HG02763 (cell line): ENCODE results near the gene KCNA10.
"Not testable (repeated sequence)": the region's sequence is repeated elsewhere in the genome, so short reads cannot be mapped to it uniquely, and the experiment has no call there.

Source experiments
- ATAC-seq: cut with Tn5 transposase; IDR thresholded peaks from one replicate; pipeline ENCODE4 v1.9.1; 2021; ENCODE audit warnings: mild to moderate bottlenecking, moderate library complexity; ENCODE audit not compliant: unreplicated experiment

Gene KCNA10

DNA sequence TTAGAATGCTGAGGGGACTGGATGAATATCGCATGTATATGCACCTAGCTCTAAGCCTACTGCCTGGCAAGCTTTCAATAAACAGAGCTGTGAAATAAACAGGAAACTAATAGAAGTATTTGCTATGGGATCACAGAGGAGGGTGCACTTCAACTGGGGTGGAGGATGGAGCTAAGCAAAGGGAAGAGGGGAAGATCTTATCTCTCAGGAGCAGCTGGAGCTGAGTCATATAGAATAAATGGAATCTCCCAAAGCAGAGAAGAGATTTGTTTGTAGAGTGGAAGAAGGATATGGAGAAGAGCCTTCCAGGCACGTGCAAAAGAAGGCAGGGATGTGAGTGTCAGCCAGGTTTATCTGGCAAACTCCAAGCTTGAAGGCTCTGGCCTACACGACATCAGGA, 17.0 kb upstream of the KCNA10 start:
- ATAC-seq, result no peak

DNA sequence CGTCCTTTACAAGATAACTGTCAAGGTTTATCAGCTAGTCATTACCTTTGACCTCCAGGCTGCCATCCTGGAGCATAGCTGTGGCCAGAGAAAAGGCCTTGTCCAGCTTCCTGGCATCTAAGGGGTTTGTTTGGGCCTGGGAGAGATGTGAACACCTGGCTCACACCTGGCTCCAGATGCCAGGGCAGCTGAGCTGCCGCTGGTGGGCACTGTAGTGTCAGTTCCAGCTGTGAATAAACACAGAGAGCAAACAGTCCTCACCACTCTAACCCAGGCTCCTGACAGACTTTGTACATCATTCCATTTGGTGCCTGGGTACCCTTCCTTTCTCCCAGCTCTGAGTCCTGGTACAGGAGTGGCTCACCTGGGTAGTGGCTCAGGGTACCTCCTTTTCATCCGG, 14.3 kb upstream of the KCNA10 start:
- no peak for ATAC-seq

DNA sequence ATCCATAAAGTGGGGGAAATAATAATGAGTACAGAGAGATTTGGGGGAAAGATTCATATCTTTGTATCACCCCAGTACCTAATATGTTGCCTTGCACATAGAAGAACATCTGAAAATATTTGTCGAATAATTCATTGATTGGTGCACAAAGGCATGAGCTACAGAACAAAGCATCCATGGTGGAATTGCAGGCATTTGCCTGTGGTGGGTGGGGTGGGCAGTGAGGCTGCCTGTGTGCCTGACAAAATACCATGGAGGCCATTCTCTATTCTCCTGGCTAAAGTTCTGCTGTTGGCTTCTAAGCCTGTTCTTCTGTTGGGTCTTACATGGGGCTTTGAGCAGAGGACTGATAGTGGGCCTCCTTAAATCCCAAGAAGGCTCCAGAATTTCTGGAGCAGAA, 10.0 kb upstream of the KCNA10 start:
- no peak for ATAC-seq

DNA sequence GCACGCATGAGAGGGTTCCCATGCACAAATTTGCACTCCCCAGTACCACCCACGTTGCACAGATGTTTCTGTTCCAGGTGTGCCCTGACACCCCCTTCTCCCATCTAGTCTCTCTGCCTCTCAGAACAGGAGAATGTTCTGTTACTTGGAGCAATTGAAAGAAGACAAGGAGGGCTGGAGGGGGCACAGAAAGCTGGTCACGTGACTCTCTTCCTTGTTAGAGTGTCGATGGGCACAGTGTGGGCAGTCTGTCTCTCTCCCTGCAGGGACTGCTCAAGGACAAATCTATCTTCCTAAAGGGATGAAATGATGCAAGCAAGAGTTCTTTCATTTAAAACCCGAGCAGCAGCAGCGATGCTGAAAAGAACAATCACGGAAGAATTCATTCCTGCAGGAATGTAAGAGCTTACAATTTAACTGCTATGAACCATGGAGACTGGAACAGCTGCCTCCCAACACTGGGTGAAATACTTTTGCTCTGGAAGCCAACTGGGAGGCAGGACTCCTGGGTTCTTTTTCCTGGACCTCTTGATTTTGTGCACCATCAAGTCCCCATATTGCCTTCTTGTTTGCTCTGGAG, 7.3 kb upstream of the KCNA10 start:
- no peak for ATAC-seq

DNA sequence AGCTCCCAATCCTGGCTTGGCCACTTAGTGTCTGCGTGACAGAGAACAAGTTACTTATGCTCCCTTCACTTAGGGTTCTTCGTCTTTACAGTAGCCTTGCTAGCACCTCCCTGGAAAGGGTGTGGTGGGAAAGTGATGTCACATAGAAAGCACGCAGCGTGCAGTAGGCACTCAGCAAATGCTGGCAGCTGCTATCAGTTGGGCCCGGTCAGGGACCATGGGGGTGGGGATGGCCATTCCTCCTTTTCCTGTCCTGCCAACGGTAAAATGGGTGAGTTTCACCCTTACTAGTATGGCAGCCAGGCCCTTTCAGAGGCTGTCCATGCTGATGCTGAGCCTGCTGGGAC, 6.2 kb upstream of the KCNA10 start:
- no peak for ATAC-seq

DNA sequence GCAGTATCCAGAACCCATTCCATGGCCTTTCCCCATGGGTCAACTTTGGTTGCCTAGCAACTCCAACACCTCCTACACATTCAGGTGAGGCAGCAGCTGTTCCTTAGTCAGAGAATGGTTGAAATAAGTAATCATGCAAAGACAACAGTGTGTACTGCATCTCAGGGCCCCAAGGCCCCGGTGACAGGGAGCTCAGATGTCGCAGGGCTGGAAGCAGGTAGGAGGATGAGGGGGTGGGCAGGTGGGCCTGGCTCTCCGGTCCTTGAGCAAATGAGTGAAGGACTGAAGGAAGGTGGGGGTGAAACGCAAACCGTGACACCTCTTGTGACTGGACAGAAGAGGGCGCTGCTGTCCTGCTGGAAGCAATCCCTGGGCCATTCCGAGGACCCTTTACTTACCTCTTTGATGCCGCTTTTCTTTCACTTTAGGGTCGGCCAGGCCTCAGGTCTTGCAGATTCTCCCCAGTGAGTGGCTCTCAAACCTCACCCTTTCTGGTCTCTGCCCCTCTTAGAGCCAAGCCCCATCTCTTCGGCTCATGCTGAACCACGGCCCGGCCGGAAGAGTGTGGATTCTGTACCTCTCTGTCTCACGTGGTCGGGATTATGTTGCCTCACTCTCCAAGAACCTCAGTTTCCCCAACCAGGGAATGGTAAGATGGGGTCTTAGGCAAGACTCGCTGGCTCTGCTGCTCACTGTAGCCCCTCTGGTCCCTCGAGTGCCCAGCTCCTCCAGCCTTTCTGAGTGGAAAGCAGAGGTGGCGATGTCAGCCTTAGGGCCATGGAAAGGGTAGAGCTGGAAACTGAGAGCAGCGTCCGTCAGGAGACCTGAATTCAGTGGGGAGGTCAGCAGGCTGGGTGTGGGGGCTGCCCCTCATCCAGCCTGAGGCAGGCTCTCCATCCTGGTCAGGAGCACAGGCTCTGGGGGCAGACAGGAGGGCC, 5.6 kb upstream of the KCNA10 start:
- ATAC-seq, result no peak

DNA sequence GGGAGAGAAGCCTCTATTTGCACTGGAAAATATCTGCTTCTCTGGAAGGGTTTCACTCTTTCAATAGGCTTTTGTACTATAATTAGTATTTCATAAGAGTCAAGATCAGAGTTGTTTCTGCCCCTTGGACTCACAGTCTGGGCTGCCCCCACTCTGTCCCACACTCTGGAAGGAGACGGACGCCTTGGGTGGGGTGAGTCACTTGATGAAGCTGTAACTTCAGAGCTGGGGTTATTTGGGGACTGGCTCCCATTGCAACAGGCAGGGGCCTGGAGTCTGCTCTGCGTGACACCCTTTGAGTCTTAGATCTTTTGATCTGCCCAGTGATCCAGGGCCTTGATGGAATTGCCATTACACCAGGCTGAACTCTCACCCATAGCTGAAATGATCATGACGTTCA, 4.0 kb upstream of the KCNA10 start:
- no peak for ATAC-seq

DNA sequence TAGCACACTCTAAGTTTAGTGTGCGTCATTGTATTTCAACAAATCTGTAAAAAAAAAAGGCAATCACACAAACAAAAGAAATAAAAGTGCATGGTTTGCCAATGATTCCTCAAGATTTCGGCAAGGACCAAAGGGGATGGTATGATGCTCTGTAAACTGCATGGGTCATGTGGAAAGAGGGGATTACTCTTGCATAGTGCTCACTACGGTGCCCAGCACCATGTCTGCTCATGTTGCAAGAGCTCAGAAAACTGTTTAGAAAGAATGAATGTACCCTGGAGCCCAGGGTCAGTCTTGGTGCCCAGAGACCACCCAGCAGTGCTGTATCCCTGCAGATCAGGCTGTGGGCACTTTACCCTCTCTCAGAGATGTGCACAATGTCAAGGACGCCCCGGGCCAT, 3.6 kb upstream of the KCNA10 start:
- no peak for ATAC-seq

DNA sequence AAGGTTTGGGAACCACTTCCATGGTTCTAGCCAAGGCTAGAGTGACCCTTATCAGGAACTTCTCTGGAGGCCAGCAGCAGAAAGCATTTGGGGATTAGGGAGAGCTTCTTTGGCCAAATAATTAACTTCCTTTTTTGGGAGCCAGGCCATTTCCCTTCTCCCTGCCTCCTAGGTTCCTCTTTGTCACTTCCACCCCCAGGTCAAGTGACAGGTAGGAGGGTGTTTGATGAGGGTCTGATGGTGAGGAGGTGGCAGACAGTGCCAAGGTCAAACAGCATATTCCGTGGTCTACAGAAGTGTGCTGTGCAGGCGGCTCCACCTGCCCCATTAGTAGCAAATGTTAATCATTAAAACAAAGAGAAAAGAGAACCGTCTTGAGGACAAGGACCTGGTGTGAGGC, 1.9 kb upstream of the KCNA10 start:
- no peak for ATAC-seq

DNA sequence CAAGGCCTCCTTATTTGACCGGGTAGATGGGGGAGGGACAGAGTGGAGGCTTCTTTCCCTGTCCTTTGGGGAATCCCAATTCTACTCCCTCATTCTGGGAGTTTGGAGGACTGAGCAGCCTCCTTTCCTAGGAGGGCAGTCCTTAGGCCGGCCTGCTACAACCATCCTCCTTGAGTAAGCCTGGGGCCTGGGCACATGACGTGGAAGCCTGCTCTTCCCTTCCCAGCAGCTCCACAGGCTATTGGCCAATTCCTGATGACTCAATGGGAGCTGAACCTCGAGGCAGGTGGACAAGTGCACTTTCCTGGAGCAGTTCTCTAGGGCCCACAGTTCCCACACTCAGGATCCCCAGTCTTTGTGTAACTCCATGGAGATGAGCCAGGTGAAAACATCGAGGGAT, 3.1 kb downstream of the KCNA10 start:
- ATAC-seq, result no peak

DNA sequence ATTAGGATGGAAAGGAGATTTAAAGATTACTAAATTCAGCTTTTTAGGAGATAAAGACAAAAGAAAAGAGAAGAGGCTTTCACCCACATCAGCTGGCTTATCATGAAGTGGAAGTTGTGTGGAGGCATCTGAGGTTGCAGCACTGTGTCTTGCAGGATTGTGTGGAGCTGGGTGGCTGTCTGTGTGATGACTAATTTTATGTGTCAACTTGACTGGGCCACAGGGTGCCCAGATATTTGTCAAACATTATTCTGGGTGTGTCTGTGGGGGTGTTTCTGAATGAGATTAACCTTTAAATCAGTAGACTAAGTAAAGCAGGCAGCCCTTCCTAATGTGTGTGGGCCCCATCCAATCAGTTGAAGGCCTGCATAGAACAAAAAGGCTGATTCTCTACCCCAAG, 3.9 kb downstream of the KCNA10 start:
- no peak for ATAC-seq

DNA sequence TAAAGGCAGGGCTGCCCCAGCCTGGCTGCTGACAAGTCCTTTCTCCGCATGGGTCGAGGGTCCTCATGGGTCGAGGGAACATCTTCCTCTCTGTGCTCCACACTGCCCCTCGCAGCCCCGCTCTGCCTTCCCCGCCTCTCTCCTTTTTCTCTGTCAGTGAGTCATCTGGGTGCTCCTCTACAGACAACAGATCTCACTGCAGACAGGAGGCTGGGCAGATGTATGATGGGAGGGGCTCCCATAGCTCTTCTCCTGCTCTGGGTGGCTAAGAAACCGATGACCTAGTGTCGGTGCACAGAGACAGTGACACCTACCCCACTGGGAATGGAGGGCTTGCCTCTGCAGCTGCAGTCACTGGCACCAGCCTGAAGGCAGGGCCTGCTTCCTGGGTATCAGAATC, 5.5 kb downstream of the KCNA10 start:
- no peak for ATAC-seq

DNA sequence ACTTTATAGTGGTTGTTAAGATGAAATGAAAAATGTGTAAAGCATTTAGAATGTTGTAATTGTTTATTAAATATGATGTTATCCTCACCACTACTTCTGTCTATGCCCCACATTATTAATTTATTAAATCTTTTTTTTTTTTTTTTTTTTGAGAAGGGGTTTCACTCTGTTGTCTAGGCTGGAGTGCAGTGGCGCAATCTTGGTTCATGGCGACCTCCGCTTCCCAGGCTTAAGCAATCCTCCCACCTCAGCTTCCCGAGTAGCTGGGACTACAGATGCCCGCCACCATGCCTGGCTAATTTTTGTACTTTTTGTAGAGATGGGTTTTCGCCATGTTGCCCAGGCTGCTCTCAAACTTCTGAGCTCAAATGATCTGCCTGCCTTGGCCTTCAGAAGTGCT, 7.5 kb downstream of the KCNA10 start:
- ATAC-seq, result no peak

DNA sequence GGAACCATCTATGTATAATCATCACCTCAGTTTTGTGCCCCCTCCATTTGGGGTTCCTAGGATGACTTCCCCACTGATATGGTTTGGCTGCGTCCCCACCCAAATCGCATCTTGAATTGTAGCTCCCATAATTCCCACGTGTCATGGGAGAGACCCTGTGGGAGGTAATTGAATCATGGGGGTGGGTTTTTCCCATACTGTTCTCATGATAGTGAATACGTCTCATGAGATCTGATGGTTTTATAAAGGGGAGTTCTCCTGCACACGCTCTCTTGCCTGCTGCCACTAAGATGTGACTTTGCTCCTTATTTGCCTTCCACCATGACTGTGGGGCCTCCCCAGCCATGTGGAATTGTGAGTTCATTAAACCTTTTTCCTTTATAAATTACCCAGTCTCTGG, 8.1 kb downstream of the KCNA10 start:
- not testable (repeated sequence) for ATAC-seq

DNA sequence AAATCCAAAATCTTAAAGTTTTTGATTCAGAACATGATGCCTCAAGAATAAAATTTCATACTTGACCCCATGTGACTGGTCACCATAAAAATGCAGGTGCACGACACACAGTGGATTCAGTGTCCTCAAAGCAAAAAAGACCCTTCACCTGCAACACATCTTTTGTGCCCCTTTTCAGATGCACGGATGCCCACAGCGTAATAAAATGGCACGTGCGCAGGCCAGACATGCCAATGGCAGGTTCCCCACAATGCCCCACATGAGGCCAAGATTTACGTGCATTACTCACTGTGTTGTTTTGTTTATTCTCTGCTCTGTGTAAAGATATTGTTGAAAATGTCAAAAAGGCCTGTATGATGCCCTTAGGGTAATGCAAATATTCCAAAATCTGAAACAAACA, 9.3 kb downstream of the KCNA10 start:
- ATAC-seq, result no peak

DNA sequence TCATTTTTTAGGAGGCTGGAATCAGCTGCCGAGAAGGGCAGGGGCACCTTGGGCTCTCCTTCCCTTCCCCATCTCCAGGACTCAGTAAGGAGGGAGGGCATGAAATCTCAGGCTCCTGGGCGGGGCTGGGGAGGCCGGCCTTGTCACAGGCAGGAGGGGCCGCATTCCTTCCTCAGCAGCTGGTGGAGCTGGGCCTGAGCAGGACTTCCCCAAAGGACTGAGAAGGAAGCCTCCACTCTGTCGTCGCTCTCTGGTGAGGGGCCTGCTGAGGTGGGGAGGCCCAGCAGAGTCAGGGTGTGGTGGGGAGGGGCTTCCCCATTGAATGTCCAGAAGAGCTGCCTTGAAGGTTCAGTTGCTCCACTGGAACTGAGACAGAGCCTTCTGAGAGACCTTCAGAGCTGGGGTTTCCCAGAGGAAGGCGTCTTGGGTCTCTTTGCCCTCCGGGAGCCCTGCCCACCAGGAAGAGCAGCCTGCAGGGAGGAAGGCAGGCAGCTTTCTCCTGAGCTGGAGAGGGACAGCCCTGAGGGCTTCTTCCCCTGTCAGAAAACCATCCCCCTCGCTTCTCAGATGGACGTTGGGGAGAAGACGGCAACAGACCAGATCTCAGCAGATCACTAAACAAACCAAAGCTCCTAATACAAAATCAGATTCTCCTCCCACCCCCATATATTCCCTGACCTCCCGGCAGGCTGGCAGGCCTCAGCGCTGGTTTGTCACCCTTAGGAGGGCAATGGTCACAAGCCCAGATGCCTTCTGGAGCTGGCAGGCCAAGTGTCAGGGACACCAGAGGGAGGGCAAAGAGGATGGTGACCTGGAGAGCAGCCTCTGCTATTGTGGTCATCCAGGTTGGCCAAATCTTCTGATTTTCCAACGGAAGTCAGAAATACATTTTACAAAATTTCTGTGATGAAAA, 10.7 kb downstream of the KCNA10 start:
- ATAC-seq, result no peak

DNA sequence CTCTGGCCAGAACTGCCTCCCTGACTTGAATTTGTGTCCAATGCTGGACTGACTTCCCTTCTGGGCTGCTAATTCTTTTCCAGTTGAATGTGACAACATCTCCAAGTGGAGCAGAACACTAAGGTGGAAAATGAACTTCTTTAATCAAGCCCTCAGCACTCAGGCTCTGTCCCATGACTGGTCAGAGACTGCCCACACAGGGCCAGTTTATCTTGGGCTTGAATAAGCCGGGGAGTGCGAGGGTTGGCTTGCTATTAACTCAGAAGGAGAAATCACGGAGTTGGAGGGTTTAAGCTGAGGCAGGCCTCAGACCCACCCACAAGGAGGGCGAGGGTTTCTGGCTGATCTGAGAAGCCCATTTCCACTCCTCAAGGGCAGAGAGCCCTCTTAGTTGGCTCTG, 12.4 kb downstream of the KCNA10 start:
- ATAC-seq, result no peak

DNA sequence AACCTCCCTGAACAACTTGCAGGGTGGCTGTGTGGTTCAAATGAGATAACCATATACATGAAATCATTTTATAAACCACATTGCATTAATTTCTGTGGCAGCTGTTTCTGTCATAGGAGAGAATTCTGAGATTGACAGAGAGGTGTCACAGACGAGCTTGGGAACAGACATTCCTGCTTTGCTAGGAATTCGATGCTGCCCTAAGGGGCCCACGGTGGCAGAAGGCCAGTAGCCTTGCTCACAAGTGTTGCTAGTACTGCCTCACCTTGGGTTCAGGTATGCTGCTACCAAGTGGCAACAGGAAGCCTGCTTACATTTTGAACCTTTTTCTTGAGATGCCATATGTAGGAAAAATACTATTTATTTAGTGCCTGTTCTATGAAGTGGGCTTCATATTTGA, 13.4 kb downstream of the KCNA10 start:
- ATAC-seq, result no peak

DNA sequence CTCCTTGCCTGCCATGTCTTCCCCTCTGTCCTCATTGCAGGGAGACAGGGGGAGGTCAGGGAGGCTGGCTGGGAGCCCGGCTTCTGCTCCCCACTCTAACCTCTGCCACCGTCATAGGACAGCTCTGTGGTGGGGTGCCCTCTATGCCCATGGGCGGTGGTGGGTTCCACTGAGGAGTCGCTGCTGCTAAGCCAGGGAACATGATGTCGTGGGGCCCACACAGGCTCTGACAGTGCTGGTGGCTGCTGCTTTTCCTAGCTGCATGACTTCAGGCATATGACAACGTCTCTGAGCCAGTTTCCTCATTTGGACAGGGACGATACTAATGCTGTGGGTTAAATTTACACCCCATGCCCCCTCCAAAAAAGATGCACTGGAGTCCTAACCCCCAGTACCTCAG, 14.7 kb downstream of the KCNA10 start:
- ATAC-seq, result no peak

DNA sequence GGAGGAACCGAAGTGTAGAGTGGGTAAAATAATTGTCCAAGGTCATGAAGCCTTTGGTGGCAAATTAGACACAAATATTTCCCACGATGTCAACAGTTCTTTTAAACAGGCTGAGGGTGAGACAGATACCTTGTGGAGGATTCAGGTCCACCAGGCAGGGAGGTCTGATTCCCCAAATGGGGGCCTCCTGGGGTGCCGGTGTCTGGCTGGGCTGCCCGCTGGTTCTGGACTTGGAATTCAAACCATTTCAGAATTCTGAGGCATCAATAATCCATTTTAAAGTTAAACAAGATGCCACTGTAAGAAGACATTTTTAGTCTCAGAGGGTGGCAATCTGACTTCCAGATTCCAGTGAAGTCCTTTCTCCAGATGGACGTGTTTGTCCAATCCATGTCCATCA, 15.5 kb downstream of the KCNA10 start:
- ATAC-seq, result no peak

DNA sequence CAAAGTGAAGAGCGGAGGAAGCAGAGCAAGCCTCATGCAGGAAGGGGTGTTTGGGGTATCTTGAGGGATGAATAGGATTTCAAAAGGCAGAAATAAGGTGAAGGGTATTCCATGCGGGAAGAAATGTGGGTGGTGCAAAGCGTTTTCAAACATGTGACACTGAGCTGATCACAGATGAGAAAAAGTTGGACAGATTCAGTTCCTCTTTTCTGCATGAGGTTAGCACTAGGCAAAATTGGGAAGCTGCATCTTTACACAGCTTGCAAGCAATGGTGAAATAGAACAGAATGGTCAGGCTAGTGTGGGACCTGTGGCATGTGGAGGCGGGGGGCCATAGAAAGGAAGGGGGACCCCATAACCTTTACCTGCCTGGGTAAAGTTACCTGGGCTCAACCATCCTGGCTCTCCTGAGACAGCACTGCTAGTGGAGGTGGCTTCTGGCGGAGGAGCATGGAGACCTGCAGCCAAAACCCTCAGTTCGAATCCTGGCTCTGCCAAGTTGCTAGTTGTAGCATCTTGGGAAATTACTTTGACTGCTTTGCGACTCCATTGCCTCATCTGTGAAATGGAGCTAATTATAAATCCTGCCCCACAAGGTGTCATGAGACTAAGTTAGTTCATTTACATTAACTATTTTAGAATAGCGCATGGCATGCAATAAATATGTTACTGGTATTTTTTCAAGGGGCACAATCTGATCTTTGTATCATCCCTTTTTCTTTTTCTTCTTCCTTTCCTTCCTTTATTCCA, 16.4 kb downstream of the KCNA10 start:
- no peak for ATAC-seq
